Measurements from ENCODE around the gene TICRR. TPM values are rescaled to one million over a fixed set of nuclear protein-coding genes. Genes with fewer than 3 reads are reported as not detected.

Gene TICRR
- total and polyA plus RNA-seq, 2 of the 13 experiments (the other 11 are each of a cell fraction or from before 2014, with no cell fraction given), result 4.1 to 14.3 TPM

- peak; percentile 95 for TF ChIP-seq ZNF841 (CRISPR knock-in tag; IDR thresholded peaks at IDR 0.05; ENCODE audit: borderline replicate concordance)
- TF ChIP-seq NR1H2 (CRISPR knock-in tag; IDR thresholded peaks at IDR 0.05; ENCODE audit: borderline replicate concordance, low read depth), result no peak
- no peak for TF ChIP-seq SOX6 (IDR thresholded peaks at IDR 0.05)
- no peak for TF ChIP-seq SOX6 (CRISPR knock-in tag; IDR thresholded peaks at IDR 0.05)
- TF ChIP-seq ZNF691 (CRISPR knock-in tag; IDR thresholded peaks at IDR 0.05; ENCODE audit: borderline replicate concordance, low read depth), result no peak
- TF ChIP-seq ZNF274 (CRISPR knock-in tag; IDR thresholded peaks at IDR 0.05), result no peak
- peak; percentile 54 for TF ChIP-seq ELF1 (CRISPR knock-in tag; IDR thresholded peaks at IDR 0.05)
- 0 out of 2 replicates have a peak, but pooled peaks have one; percentile 17 for TF ChIP-seq MEF2D (CRISPR knock-in tag; IDR thresholded peaks at IDR 0.05)
- no peak; the same call in 1 of the 2 replicates for TF ChIP-seq ZNF773 (CRISPR knock-in tag; IDR thresholded peaks at IDR 0.05; ENCODE audit: borderline replicate concordance)
- TF ChIP-seq PHF21A (CRISPR knock-in tag; IDR thresholded peaks at IDR 0.05), result 0 out of 2 replicates have a peak, but pooled peaks have one; percentile 35
- no peak for TF ChIP-seq FOXC1 (CRISPR knock-in tag; IDR thresholded peaks at IDR 0.05; ENCODE audit: borderline replicate concordance)
- no peak for TF ChIP-seq TERF1 (CRISPR knock-in tag; IDR thresholded peaks at IDR 0.05)
- no peak for TF ChIP-seq USF2 (IDR thresholded peaks at IDR 0.05; ENCODE audit: low read depth, low read length)
- peak; percentile 68; the same call in 1 of the 2 replicates for TF ChIP-seq USF2 (CRISPR knock-in tag; IDR thresholded peaks at IDR 0.05; ENCODE audit: borderline replicate concordance)
- TF ChIP-seq EHMT2 (IDR thresholded peaks at IDR 0.05; ENCODE audit: borderline replicate concordance, low read depth, low read length), result peak; percentile 53; the same call in 1 of the 2 replicates
- no peak; the same call in 1 of the 2 replicates for TF ChIP-seq ZSCAN9 (CRISPR knock-in tag; IDR thresholded peaks at IDR 0.05; ENCODE audit: borderline replicate concordance)
- no peak for TF ChIP-seq ZNF652 (CRISPR knock-in tag; IDR thresholded peaks at IDR 0.05; ENCODE audit: borderline replicate concordance, low read depth)
- TF ChIP-seq KIAA2018 (CRISPR knock-in tag; IDR thresholded peaks at IDR 0.05; ENCODE audit: borderline replicate concordance), result no peak
Observed at GRCh38 chr15:89575146-89575655, at the start of gene TICRR (continued).
